Effector memory CD8-positive, alpha-beta T cell (primary cell): ENCODE data around the gene AK4.
A peak's percentile ranks its signal among the peaks of the same experiment; 100 is the strongest.

Experiments used
- ATAC-seq: fragments of 150-1000 bp; cut with Tn5 transposase; replicated peaks from 2 replicates; pipeline ENCODE4 v1.10.0; 2021; ENCODE audit warnings: mild to moderate bottlenecking, moderate library complexity
- DNase-seq, 3 experiments: peaks; one replicate each; pipeline ENCODE4 v3.0.0; 2021
- H3K27ac Mint-ChIP-seq, 2 donors: one replicate each; pipeline ENCODE4 v1.8.0; 2022; ENCODE audit warnings: mild to moderate bottlenecking in 2 of 2, mixed read lengths in 2 of 2, moderate library complexity in 2 of 2
- H3K27me3 Mint-ChIP-seq, 2 donors: one replicate each; pipeline ENCODE4 v1.8.0; 2022; ENCODE audit warnings: mixed read lengths in 2 of 2
- H3K36me3 Mint-ChIP-seq: one replicate; pipeline ENCODE4 v1.8.0; 2022; ENCODE audit warnings: mild to moderate bottlenecking, moderate library complexity, mixed read lengths; ENCODE audit not compliant: insufficient read depth
- H3K4me1 Mint-ChIP-seq, 2 donors: one replicate each; pipeline ENCODE4 v1.8.0; 2022; ENCODE audit warnings: low read depth in 2 of 2, mixed read lengths in 2 of 2
- H3K4me3 Mint-ChIP-seq, 2 donors: one replicate each; pipeline ENCODE4 v1.8.0; 2022; ENCODE audit warnings: mild to moderate bottlenecking in 2 of 2, mixed read lengths in 2 of 2, moderate library complexity in 2 of 2
- H3K9me3 Mint-ChIP-seq, 2 donors: one replicate each; pipeline ENCODE4 v1.8.0; 2022; ENCODE audit warnings: mixed read lengths in 2 of 2

Gene AK4

DNA sequence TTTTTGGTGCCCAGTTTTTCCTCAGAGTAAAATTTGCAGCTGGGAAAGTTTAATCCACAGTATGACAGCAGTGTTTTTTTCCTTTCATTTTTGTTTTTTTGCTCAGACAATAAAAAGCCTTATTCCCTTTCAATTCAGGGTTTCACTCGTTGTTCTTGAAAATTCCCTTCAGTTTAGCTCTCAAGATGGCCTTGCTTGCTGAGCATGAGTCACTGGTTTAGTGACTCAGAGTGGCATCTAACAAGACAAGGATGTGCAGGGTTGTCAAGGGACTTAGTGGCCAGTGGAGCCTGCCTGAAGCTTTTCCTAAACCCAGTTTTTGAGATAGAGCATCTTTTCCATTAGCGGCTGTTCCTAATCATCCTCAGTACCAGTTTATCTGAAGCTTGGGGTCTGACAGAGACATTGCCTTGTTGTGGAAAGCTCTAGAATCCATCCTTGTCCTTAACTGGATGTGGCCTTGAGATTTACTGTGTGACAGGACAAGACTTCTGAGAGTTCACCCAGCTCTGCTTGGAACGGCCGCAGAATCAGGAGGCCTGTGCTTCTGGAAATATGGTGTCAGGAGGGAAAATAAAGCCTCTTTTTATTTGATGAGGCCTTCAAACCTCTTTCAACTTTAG is 113.0 kb downstream of the AK4 start:
- DNase-seq (no peak), ATAC-seq (no peak)
- no peak overlapping the region for H3K27ac Mint-ChIP-seq
- peaks cover 4 to 15% of the 10 kb centered on the region in 2 donors for H3K4me1 Mint-ChIP-seq
- peaks cover 3% of the 10 kb centered on the region for H3K36me3 Mint-ChIP-seq
- H3K4me3 Mint-ChIP-seq, result no peak overlapping the region
- peaks cover 0 to 4% of the 10 kb centered on the region in 2 donors for H3K27me3 Mint-ChIP-seq
- H3K9me3 Mint-ChIP-seq, result no peaks in the 10 kb centered on the region

DNA sequence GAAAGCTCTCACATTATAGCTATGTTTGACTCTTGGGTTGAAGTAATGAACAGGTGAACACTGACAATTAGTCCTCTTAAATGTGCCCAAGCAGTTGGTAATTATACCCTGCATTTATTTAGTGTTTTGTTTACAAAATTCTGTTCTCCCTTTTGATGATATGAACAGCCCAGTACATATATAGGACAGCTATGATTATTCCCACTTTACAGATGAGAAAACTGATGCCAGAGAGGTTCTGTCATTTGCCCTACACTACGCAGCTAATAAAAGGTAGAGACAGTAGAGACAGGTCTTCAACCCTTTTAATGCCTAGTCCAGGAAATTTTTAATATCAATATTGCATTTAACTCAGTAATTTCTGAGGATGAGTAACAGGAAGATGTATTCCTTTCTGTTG is 115.3 kb downstream of the AK4 start:
- H3K9me3 Mint-ChIP-seq, result no peaks in the 10 kb centered on the region
- DNase-seq, result no peak
- H3K4me3 Mint-ChIP-seq, result no peak overlapping the region
- H3K36me3 Mint-ChIP-seq, result peaks cover 3% of the 10 kb centered on the region
- H3K4me1 Mint-ChIP-seq, result peaks cover 8 to 16% of the 10 kb centered on the region in 2 donors
- ATAC-seq, result no peak
- peaks cover 0 to 24% of the 10 kb centered on the region in 2 donors for H3K27me3 Mint-ChIP-seq
- no peak overlapping the region for H3K27ac Mint-ChIP-seq

DNA sequence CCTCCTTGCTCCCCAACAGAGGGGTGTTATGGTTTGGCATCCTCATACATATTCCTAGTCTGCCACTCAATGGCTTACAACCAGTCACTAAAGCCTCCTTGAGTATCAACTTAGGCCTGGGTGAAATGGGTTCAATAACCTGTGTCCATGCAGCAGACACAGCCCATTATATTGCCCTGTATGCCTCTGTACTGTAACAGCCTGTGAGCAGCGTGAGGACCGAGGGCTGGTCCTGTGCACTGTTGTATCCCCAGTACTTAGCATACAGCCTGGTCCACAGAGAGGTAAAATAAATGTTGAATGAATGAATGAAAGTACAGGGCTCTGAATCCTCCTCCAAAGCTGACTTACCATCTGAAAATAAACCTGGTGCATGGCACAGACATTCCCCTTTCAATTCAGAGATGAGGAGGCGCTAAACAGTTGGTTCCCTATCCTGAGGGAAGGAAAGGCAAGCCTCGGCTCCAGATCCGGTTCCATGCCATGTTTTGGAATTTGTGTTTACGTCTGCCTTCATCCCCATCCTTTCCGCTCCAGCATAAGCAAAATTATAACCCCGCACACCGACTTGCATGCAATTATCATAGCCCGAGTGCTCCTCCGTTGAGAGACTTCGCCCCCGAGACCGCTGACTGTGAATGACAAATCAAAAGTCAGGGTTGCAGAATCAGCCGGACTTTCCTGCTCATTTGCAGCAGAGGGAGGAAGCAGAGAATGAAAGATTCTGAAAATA is 116.4 kb downstream of the AK4 start:
- peak overlapping the region; percentile 18 to 79 for H3K4me3 Mint-ChIP-seq
- H3K27me3 Mint-ChIP-seq, result peaks cover 0 to 24% of the 10 kb centered on the region in 2 donors
- H3K36me3 Mint-ChIP-seq, result peaks cover 3% of the 10 kb centered on the region
- no peaks in the 10 kb centered on the region for H3K9me3 Mint-ChIP-seq
- DNase-seq, result no peak
- ATAC-seq, result no peak
- peaks cover 8 to 16% of the 10 kb centered on the region in 2 donors for H3K4me1 Mint-ChIP-seq
- H3K27ac Mint-ChIP-seq, result no peak overlapping the region

DNA sequence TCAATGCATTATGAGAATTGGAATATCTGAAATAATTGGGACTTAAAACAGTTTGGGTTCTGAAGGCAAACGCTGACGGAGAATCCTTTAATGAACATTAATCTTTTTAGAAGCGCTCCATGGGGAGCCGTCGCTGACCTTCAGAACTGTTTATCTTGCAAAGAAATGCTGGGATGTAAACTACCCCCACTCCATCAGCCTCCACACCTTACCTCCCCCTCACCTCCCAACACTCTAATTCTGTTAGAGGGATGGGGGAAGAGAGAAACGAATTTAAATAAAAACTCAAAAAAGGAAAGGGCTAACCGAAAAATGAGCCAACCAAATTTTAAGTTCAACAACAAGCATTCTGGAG is 117.3 kb downstream of the AK4 start:
- ATAC-seq (no peak), DNase-seq (no peak)
- Mint-ChIP-seq H3K4me1 (peaks cover 8 to 9% of the 10 kb centered on the region in 2 donors), H3K36me3 (peaks cover 3% of the 10 kb centered on the region), H3K27me3 (peaks cover 0 to 24% of the 10 kb centered on the region in 2 donors), H3K27ac (no peak overlapping the region), H3K9me3 (no peaks in the 10 kb centered on the region), H3K4me3 (peak overlapping the region; percentile 79 to 85)

DNA sequence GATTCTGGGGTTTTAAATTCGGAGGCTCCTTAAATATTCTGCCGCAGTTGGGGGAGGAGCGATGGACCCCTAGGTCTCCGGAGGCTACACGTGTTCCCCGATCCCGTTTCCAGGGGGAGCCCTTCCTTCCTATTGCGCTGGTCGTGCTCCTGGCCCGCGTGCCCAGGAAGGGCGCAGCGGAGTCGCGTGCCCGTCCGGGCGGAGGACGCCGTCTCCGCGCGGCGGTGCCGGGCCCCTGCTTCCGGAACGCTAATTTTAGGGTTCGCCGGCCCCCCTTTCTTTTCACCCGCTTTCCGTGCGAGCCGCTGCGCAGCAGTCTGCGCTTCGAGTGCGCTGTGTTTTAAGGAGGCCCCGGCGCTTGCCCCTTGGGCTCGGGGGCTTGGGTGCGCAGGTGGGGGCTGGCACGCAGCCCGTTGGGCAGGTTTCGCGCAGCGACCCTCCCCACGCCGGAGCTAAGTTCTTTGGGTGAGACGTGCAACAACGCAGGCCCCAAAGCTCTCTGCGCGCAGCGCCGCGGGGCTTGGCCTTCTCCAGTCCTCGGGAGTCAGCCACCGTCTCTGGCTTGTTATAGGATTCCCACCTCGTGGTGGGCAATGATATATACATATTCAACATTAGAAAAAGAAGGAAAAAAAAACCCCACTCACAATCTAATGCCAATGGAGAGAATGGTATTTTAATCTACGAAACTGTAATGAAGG is 117.8 kb downstream of the AK4 start:
- DNase-seq, result peak; percentile 32 to 49 (median 35)

DNA sequence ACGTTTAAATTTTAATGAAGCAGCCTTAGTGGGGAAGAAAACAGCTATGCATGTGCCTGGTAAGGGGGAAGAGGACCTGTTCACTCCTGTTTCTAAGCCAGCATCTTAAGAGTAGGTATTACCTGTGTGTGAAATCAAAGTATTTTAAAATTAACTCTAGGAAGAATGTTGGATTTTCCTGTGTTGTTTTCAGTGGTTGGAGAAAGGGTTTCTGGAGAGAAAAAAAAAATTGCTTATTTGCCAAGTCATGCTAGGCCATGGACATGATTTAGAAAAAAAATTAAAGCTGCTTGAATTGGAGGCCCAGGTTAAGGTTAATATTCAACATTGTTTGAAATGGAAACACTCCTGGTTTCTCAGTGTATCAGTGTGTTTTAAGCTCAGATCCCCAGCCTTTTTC is 118.5 kb downstream of the AK4 start:
- Mint-ChIP-seq H3K4me1 (peaks cover 8 to 9% of the 10 kb centered on the region in 2 donors), H3K36me3 (peaks cover 3% of the 10 kb centered on the region), H3K9me3 (no peaks in the 10 kb centered on the region), H3K27me3 (peaks cover 0 to 24% of the 10 kb centered on the region in 2 donors), H3K27ac (no peak overlapping the region), H3K4me3 (peak overlapping the region; percentile 79 to 85)
- ATAC-seq, result no peak
- no peak for DNase-seq

More for the DNA sequence above, 117.8 kb downstream of the AK4 start:
- Mint-ChIP-seq H3K36me3 (peaks cover 3% of the 10 kb centered on the region), H3K27ac (peak overlapping the region in 1 of 2 donors; percentile 79), H3K4me3 (peak overlapping the region; percentile 79 to 85), H3K4me1 (peaks cover 8 to 9% of the 10 kb centered on the region in 2 donors), H3K9me3 (no peaks in the 10 kb centered on the region), H3K27me3 (peaks cover 0 to 24% of the 10 kb centered on the region in 2 donors)
- peak; percentile 88 for ATAC-seq

DNA sequence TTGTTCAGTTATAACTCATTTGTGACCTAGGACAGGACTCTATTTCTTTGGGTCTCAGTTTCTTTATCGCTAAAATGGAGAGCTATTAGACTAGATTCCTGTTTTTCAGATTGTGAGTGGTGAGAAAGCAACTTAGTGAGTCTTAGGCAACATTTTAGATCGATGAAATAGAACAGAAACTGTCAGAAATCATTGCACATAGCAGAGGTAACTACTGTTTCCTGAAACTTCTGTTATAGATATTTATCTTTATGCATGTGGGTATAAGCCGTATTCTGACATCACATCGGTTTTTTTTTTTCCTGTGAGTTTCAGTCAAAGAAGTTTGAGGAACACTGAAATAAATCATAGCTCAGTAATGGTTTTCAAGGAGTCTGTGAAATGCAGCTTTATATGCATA is 119.3 kb downstream of the AK4 start:
- H3K4me3 Mint-ChIP-seq, result peak overlapping the region in 1 of 2 donors; percentile 21
- peak overlapping the region in 1 of 2 donors; percentile 17 for H3K27ac Mint-ChIP-seq
- no peak for ATAC-seq

DNA sequence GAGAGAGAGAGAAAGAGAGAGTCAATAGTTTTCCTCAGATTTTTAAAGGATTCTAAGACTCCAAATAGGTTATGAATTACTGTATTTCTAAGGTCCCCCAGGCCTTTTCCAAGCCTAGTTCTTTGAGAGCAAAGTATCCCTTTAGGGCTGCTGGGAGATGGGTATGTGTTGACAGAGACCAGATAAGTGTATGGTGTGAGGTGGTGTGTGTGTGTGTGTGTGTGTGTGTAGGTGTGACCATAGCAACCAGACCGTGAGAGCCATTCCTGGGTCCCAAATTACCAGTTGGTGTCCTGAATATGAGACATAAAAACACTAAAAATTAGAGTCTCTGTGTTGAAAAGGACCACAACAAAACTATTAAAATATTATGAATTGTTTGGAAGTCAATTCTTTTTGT is 119.7 kb downstream of the AK4 start:
- no peak overlapping the region for H3K27ac Mint-ChIP-seq

More for the DNA sequence above, 119.3 kb downstream of the AK4 start:
- peaks cover 3% of the 10 kb centered on the region for H3K36me3 Mint-ChIP-seq
- peaks cover 8 to 9% of the 10 kb centered on the region in 2 donors for H3K4me1 Mint-ChIP-seq
- no peak for DNase-seq
- H3K9me3 Mint-ChIP-seq, result no peaks in the 10 kb centered on the region
- peaks cover 0 to 24% of the 10 kb centered on the region in 2 donors for H3K27me3 Mint-ChIP-seq

DNA sequence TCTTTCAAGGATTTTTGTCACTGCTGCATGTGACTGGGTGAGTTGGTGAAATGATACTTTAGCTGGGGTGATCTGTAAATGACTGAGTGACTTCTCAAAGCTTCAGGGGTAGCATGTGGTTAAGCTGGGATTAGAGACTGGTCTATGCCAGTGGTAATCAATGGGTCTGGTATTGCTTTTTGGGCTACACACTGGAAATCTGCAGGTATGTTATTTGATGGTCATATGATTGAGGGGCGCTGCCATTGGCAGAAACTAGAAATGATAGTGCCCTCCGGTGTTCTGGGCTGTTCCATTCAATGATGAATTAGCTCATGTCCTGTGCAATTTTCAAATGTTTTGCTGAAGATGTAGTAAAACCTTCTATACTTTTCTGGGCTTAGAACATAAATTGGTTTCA is 121.6 kb downstream of the AK4 start:
- no peak overlapping the region for H3K27ac Mint-ChIP-seq

More for the DNA sequence above, 119.7 kb downstream of the AK4 start:
- Mint-ChIP-seq H3K4me1 (peaks cover 8 to 9% of the 10 kb centered on the region in 2 donors), H3K9me3 (no peaks in the 10 kb centered on the region), H3K4me3 (no peak overlapping the region), H3K27me3 (peaks cover 0 to 24% of the 10 kb centered on the region in 2 donors), H3K36me3 (no peaks in the 10 kb centered on the region)
- ATAC-seq (no peak), DNase-seq (no peak)

DNA sequence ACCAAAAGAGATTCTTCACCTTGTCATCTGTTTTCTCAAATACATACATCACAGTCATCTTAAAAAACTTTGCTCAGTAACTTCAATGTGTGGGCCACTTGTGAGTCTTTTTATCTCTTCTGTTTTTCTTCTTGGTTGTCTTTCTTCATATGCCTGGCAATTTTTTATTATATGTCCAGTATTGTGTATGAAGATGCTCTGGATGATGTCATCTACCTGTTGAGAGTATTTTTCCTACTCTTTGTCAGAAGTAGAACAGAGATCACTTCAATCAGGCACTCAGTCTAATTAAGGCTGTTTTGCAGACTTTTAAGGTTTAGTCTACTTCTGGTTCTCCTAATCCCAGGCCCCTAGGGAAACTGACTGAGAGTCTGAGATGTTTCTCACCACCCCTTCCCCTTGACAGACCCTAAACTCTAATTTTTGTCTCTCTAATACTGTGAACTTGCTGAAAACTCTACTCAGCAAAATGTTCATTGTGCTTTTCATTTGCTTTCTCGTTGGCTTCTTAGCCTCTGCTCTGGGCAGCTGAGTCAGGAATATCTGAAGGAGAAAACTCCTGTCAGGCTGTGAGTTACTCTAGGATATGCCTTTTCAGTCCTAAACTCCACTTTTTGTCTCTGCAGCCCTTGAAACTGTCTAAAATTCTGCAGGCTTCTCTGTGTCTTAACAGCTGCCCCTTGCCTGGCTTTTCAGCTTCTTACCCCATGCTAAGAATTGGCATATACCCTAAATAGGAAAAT is 128.4 kb downstream of the AK4 start:
- no peak for DNase-seq
- H3K27ac Mint-ChIP-seq, result no peak overlapping the region
- H3K36me3 Mint-ChIP-seq, result no peaks in the 10 kb centered on the region
- no peaks in the 10 kb centered on the region for H3K9me3 Mint-ChIP-seq
- peaks cover 0 to 23% of the 10 kb centered on the region in 2 donors for H3K27me3 Mint-ChIP-seq
- no peaks in the 10 kb centered on the region for H3K4me1 Mint-ChIP-seq
- ATAC-seq, result no peak
- H3K4me3 Mint-ChIP-seq, result no peak overlapping the region

More for the DNA sequence above, 121.6 kb downstream of the AK4 start:
- no peak overlapping the region for H3K4me3 Mint-ChIP-seq
- H3K9me3 Mint-ChIP-seq, result no peaks in the 10 kb centered on the region
- peaks cover 0 to 24% of the 10 kb centered on the region in 2 donors for H3K27me3 Mint-ChIP-seq
- ATAC-seq (no peak), DNase-seq (no peak)
- H3K36me3 Mint-ChIP-seq, result no peaks in the 10 kb centered on the region
- peaks cover 7 to 8% of the 10 kb centered on the region in 2 donors for H3K4me1 Mint-ChIP-seq

DNA sequence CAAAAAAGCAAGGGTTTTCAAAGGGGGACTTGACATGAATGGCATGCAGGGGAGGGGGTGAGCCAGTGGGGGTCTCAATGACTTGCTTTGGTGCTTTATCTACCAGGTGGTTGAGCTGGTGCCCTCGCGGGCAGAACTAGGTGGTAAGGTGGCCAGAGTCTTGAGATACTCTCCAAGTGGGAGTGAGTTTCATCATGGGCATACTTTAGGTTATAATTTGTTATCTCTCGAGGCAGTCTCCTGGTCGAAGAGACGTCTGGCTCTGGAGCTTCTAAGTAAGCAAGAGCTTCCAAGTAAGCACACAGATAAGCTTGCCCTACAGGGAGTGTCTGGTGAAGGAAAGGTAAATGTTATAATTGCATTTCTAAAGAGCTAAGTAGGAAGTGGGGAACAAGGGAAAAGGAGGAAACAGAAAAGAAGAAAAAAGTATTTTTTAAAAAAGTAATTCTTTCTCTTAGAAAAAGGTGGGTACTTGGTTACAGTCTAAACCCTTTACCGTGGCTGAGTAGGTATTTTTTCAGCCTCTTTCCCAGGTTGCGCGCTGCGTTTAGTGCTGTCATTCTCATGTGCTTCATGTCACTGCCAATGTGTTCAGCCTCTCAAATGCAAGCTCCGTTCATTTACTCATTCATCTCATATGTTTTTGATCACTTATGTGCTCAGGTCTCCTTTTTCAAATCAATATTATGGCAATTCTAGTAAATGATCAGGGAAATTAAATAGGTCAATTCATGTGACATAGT is 129.8 kb downstream of the AK4 start:
- ATAC-seq, result no peak
- DNase-seq, result no peak
- H3K36me3 Mint-ChIP-seq, result no peaks in the 10 kb centered on the region
- no peaks in the 10 kb centered on the region for H3K4me1 Mint-ChIP-seq
- H3K27ac Mint-ChIP-seq, result no peak overlapping the region
- peaks cover 0 to 23% of the 10 kb centered on the region in 2 donors for H3K27me3 Mint-ChIP-seq
- H3K4me3 Mint-ChIP-seq, result no peak overlapping the region
- H3K9me3 Mint-ChIP-seq, result no peaks in the 10 kb centered on the region

DNA sequence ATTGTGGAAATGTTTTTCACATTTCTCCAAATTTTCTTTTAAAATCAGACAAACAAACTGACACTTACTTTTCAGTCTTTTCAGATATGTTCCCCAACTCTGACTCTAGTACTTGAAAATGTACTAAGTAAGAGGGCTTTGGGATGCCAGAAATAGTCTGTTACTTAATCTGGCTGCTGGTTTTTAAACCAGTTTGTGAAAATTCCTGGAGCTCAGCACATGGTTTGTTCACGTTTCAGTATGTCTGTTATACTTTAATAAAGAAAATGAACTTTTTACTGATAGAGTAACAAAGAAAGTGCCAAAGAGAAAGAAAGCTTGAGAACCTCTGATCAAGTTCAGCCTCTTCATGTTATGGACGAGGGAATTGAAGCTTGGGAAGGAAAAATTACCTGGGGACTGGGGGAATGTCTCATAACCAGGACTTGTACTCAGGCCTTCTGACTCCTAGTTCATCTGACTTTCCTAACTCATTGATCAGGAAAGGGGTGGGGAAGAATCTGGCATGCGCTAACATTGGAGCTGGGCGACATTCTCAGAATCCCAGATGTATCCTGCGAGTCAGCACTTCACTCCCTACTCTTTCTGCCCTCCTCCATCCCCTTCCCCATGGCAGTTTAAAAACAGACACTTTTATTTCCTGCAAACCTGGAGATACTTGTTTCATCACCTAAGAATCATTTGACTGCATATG is 130.5 kb downstream of the AK4 start:
- Mint-ChIP-seq H3K27ac (no peak overlapping the region), H3K9me3 (no peaks in the 10 kb centered on the region)
- ATAC-seq, result no peak

More for the DNA sequence above, 130.5 kb downstream of the AK4 start:
- H3K27me3 Mint-ChIP-seq, result peaks cover 0 to 23% of the 10 kb centered on the region in 2 donors
- DNase-seq, result no peak
- H3K4me1 Mint-ChIP-seq, result no peaks in the 10 kb centered on the region
- H3K36me3 Mint-ChIP-seq, result no peaks in the 10 kb centered on the region
- H3K4me3 Mint-ChIP-seq, result no peak overlapping the region
